Motor neuron (in vitro differentiated cells): ENCODE results near the gene ADSS1. TPM values are rescaled to one million over a fixed set of nuclear protein-coding genes. Genes with fewer than 3 reads are reported as not detected.
A peak's percentile ranks its signal among the peaks of the same experiment; 100 is the strongest.

Source experiments
- ATAC-seq, 8 experiments: fragments of 200-7000 bp; cut with Tn5 transposase; replicated peaks in 6 of 8; 2 replicates each; pipeline ENCODE4 v1.8.0; 2021; ENCODE audit warnings: mild to moderate bottlenecking in 8 of 8, moderate library complexity in 8 of 8
- H3K27ac ChIP-seq, 2 donors: fragments of 250-450 bp; sonication (Bioruptor Pico); 2 replicates each; pipeline ENCODE4 v1.9.0; 2021; ENCODE audit warnings: antibody characterized with exemption in 2 of 2, mild to moderate bottlenecking in 2 of 2, moderate library complexity in 1 of 2
- H3K4me1 ChIP-seq, 2 donors: fragments of 250-450 bp; sonication (Bioruptor Pico); replicated peaks in 1 of 2; 2 replicates each; pipeline ENCODE4 v1.6.1; 2021; ENCODE audit warnings: antibody characterized with exemption in 2 of 2, mild to moderate bottlenecking in 2 of 2, moderate library complexity in 1 of 2
- H3K4me3 ChIP-seq, 5 donors: fragments of 250-450 bp; sonication (Bioruptor Pico); 2 replicates each; pipeline ENCODE4 v1.9.0; 2021; ENCODE audit warnings: antibody characterized with exemption in 5 of 5, mild to moderate bottlenecking in 5 of 5, moderate library complexity in 4 of 5
- WGBS, 10 experiments: fragments of 450-650 bp; shearing (Covaris generic); methylation state at CpG; one replicate each; pipeline ENCODE4 v1.0.0; 2022; 5-methylcytosine and 5-hydroxymethylcytosine counted together
- in situ Hi-C, 9 experiments: fragments of 400-800 bp; cut with MboI; loops; one replicate each; pipeline ENCODE4 v1.15.0; 2021; ENCODE audit warnings: low sequenced_read_pairs in 9 of 9, low pct_unique_long_range_greater_than_20kb in 2 of 9; ENCODE audit not compliant: unreplicated experiment in 9 of 9
- total RNA-seq, 8 experiments: library from RNA; unstranded; fragments of 300-600 nt; gene quantifications; 2 replicates each; pipeline versions ENCODE4 v1.2.3 to v1.2.4, GENCODE V29; 2022

ADSS1 gene
- total RNA-seq, 8 experiments from 2014 or later: 2.0 to 13.3 (median 3.1) TPM

DNA sequence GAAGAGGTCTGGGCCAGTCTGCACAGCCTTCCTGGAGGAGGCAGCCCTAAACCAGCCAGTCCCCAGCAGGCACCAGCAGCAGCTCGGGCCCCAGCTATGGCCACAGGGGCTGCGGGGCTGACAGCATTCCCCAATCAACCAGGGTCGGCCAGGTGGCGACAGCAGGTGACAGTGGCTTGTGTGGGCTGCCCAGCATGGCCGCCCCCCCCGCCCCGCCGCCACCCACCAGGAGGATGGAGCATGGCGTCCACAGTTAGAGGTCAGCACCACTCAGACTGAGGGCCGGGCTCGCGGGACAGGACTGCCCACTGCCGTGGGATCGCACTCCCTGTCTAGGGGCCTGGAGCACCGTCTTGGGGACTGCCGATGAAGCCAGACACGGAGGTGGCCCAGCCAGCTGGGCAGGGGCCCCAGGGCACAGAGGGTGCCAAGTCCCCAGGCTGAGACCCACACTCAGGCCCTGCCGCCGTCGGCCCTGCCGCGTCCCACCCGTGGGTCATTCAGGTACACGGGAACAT is 56.5 kb downstream of the ADSS1 start:
- no peak for ATAC-seq

DNA sequence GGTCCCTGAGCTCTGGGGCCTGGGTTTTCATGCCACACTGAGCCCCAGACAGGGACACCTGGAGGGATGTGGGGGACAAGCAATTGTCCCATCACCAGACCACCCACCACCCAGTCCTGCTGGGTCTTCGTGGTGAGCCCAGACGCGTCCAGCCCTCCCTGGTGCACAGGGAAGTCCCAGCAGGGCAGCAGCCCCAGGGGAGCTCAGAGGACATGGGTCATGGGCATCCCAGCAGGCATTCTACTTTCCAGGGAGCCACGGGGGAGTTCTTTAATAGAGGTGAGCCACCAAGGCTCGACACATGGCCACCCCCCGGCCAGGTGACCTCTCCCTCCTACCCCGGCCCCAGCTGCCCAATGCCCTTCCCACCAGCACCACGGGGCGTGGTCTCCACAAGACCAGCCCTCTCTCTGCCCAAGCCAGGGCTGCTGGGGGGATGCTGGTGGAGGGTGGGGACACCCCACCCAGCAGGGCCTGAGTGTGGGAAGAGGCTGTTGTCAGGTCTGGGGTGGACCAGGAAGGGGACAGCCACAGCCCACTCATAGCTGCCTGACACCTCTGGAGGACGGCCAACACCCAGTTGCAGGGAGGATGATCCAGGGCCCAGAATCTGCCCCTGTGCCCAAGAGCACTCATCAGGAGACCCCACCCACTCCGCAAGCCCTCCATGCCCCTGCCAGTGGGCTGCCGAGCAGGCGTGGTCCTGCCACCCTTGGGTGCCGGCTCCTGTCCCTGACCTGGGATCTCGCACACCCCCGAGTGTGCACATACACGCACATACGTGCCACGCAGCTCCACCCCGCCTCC is 57.4 kb downstream of the ADSS1 start:
- ATAC-seq: no peak
- peak overlapping the region in 1 of 2 donors; percentile 31 for H3K27ac ChIP-seq
- no peak overlapping the region for H3K4me3 ChIP-seq
- in situ Hi-C loops: no loop called here
- 100% methylated on average over 1 of the region's 20 CpGs; no CpG with 5 or more reads in 9 of the 10 experiments for WGBS, 10 experiments
- H3K4me1 ChIP-seq: peaks cover 12 to 33% of the 10 kb centered on the region in 2 donors

More for the DNA sequence above, 56.5 kb downstream of the ADSS1 start:
- no peak overlapping the region for H3K4me3 ChIP-seq
- in situ Hi-C loops: no loop called here
- no peak overlapping the region for H3K27ac ChIP-seq
- WGBS, 10 experiments: 93% methylated on average over 13 of the region's 24 CpGs; no CpG with 5 or more reads in 9 of the 10 experiments
- peaks cover 12 to 33% of the 10 kb centered on the region in 2 donors for H3K4me1 ChIP-seq

DNA sequence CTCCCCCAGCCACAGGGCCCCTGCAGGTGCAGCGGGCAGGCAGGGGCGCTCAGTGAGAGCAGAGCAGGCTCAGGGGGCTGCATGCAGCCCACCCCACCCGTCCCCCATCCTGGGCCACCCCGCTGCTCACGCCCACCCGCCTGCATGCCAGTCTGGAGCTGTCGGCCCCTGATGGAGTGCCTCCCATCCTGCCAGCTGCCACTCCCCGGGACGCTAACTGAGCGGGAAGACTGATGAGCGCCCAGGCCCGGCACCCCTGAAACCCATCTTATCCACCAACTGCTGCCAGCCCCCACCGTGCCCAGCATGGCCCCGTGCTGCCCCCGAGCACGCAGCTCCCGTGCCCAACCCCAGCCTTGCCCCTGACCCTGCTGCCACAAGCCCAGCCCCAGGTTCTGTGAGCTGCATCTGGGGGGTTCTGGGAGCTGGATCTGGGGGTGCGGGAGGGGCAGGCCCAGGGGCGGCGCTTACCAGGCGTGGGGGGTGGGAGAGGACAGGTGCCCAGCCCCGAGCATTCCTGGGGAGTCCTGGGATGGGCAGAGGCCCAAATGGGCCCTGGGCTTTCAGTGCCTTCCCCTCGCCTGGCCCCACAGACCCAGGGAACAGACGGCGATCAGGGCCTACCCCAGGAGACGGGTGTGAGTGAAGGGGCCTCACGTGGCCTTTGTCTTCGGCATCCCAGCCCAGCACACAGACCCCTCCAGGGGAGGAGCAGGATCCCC is 58.2 kb downstream of the ADSS1 start:
- 60% methylated on average over 1 of the region's 28 CpGs; no CpG with 5 or more reads in 9 of the 10 experiments for WGBS, 10 experiments
- peak in 1 of 8 experiments; percentile 12 for ATAC-seq

DNA sequence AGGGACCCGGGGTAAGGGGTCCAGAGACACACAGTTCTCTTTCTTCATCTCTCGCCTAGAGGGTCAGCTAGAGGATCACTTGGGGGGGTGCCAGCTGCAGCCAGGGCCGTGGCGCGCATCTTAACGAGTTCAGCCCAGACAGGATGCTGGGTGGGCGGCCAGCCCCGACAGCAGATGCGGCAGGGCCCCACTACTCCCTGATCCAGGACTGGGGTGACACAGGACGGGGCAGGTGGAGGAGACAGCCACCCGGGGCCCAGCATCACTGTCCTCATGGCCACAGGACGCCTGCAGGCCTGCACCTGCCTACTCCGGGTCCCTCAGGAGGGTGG is 58.7 kb downstream of the ADSS1 start:
- peak overlapping the region in 1 of 2 donors; percentile 55 for H3K27ac ChIP-seq
- no peak for ATAC-seq
- WGBS, 10 experiments: 75 to 100% (median 80%) methylated on average over 1 to 2 of the region's 13 CpGs; no CpG with 5 or more reads in 7 of the 10 experiments
- no peak overlapping the region for H3K4me3 ChIP-seq
- in situ Hi-C loops: no loop called here
- H3K4me1 ChIP-seq: peaks cover 8 to 25% of the 10 kb centered on the region in 2 donors

More for the DNA sequence above, 58.2 kb downstream of the ADSS1 start:
- Histone ChIP-seq H3K27ac (peak overlapping the region in 1 of 2 donors; percentile 55), H3K4me3 (no peak overlapping the region), H3K4me1 (peaks cover 10 to 27% of the 10 kb centered on the region in 2 donors)
- in situ Hi-C loops: no loop called here

DNA sequence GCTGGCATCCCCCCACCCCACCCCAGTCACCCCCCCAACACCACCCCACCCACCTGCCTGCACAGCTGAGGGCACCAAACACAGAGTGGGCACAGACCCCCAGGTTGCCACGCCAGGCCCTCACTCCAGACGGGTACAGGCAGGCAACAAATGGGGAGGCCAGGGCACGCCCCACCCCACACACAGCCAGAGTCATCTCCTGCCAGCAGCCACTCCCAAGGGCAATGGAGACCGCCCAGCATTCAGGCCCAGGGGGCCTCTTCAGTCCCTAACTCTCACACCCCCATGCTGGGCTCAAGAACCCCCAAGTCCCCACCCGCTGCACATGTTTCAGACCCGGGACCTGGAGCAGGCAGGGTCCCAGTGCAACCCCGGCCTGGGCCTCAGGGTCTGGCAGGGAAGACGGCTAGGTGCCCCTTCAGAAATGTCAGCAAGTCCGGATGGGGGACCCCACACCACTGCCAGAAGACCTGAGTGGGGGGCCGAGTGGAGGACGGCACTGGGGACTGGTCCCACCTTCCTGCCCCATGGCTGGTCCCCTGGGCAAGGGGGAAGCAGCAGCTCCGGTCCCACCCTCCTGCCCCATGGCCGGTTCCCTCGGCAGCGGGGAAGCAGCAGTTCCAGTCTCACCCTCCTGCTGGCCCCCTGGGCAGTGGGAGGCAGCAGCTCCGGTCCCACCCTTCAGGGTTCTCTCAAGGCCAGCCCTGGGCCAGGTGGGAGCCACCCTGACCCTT is 59.6 kb downstream of the ADSS1 start:
- ATAC-seq: peak in 3 of 8 experiments; percentile 5 to 33 (median 20)
- in situ Hi-C loops: no loop called here
- H3K4me3 ChIP-seq: no peak overlapping the region
- 100% methylated on average over 1 of the region's 16 CpGs; no CpG with 5 or more reads in 9 of the 10 experiments for WGBS, 10 experiments
- peaks cover 5 to 25% of the 10 kb centered on the region in 2 donors for H3K4me1 ChIP-seq
- peak overlapping the region in 1 of 2 donors; percentile 6 for H3K27ac ChIP-seq

DNA sequence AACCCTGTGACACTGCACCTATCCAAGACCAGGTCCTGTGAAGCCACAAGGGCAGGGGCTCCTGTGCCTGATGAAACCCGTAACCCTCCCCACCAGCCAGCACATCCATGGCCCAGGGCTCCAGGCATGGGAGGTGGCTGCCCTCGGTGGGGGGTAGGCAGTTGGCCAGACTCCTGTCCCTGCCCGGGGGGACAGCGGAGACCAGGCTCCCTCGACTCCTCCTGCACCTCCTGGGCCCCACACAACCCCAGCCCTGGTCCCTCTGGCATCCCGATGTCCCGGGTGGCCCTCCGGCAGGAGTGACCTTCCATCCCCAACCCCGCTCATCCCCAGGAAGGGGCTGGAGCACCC is 60.2 kb downstream of the ADSS1 start:
- Histone ChIP-seq H3K27ac (no peak overlapping the region), H3K4me1 (peaks cover 10 to 28% of the 10 kb centered on the region in 2 donors), H3K4me3 (no peak overlapping the region)
- WGBS, 10 experiments: 80 to 100% methylated on average over 1 to 3 of the region's 9 CpGs; no CpG with 5 or more reads in 8 of the 10 experiments
- in situ Hi-C loops: no loop called here
- peak in 3 of 8 experiments; percentile 18 to 41 (median 25) for ATAC-seq

DNA sequence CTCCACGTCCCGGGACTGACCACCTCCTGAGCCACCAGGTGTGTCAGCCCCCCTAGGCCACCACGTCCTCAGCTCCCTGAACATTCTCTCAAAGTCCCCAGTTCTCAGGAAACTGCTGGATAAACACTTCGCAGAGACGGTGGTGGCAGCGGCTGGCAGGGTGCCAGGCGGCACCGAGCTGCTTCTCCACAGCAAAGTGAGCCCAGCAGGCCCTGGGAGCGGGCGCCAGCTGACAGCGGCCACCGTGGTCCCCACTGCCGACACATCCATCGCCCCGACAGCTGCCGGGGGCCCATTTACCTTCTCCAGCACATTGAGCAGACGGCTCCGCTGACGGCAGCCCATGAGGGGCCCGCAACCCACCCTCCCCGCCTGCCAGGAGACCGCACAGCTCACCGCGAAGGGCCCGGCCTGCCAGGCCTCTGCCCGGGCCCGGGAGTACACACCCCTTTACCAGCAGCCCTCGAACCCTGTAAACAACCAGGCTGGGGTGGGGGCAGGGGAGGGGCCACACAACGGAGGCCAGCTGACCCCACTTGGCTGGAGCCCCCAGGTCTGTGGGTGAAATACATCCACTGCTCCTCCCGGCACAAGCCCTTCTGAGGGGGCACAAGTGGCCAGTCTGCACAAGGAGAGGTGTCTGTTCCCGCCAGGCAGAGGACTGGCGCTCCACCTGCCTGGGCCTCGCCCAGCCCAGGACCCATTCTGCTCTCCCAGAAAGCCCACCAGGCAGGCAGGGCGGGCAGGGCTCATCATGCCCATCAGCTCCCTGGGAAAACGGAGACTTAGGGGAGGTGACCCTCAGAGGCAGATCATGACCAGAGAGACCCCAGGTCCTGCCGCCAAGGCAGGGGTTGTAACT is 61.0 kb downstream of the ADSS1 start:
- ATAC-seq: peak in 2 of 8 experiments; percentile 6 to 44
- WGBS, 10 experiments: 70 to 100% (median 94%) methylated on average over 2 to 5 of the region's 36 CpGs; no CpG with 5 or more reads in 7 of the 10 experiments
- in situ Hi-C loops: no loop called here

DNA sequence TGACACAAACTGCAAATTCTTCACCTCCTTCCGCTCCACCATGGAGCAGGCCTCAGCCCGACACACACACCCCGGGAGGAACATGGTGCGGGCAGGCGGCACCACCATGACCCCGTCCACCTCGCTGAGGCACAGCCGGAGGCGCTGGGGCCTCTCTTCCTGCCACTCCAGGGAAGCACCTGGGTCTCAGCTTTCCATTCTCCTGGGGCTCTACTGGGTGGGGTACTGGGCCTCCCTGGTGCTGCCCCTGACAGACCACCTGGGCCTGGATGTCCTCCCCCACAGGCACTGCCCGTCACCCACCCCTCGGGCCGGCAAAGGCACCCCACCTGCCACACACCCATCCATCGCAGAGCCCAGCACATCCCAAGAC is 61.7 kb downstream of the ADSS1 start:
- Histone ChIP-seq H3K4me1 (peaks cover 10 to 28% of the 10 kb centered on the region in 2 donors), H3K4me3 (no peak overlapping the region), H3K27ac (no peak overlapping the region)
- in situ Hi-C loops: no loop called here
- 80 to 100% (median 97%) methylated on average over 1 to 5 of the region's 13 CpGs; no CpG with 5 or more reads in 7 of the 10 experiments for WGBS, 10 experiments
- no peak for ATAC-seq

More for the DNA sequence above, 61.0 kb downstream of the ADSS1 start:
- H3K4me3 ChIP-seq: no peak overlapping the region
- H3K27ac ChIP-seq: no peak overlapping the region
- H3K4me1 ChIP-seq: peaks cover 10 to 28% of the 10 kb centered on the region in 2 donors

DNA sequence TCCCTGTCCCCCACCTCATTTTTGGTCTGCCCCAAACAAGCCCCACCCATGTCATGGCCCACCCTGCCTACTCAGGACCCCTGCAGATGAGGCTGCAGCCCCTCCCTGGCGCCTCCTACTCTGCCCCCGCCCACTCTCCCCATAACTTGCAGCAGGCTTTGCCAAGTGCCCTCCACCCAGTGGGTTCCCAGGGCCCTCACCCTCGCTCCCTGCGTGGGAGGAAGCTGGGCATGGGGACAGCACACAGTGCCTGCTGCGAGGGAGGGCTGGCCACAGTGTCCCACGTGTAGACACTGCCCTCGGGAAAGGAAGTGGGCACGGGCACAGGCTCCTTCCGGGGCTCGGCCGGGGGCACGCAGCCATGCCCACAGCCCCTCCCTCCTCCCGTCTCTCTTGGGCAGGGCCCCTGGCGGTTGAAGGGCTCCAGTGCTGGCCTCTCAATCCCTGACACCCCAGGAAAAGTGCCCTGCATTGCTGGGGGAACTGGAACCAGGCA is 62.1 kb downstream of the ADSS1 start:
- in situ Hi-C loops: no loop called here
- Histone ChIP-seq H3K4me1 (peaks cover 10 to 28% of the 10 kb centered on the region in 2 donors), H3K4me3 (no peak overlapping the region), H3K27ac (no peak overlapping the region)
- ATAC-seq: no peak
- WGBS, 10 experiments: no CpG with 5 or more reads among the region's 14 CpGs

DNA sequence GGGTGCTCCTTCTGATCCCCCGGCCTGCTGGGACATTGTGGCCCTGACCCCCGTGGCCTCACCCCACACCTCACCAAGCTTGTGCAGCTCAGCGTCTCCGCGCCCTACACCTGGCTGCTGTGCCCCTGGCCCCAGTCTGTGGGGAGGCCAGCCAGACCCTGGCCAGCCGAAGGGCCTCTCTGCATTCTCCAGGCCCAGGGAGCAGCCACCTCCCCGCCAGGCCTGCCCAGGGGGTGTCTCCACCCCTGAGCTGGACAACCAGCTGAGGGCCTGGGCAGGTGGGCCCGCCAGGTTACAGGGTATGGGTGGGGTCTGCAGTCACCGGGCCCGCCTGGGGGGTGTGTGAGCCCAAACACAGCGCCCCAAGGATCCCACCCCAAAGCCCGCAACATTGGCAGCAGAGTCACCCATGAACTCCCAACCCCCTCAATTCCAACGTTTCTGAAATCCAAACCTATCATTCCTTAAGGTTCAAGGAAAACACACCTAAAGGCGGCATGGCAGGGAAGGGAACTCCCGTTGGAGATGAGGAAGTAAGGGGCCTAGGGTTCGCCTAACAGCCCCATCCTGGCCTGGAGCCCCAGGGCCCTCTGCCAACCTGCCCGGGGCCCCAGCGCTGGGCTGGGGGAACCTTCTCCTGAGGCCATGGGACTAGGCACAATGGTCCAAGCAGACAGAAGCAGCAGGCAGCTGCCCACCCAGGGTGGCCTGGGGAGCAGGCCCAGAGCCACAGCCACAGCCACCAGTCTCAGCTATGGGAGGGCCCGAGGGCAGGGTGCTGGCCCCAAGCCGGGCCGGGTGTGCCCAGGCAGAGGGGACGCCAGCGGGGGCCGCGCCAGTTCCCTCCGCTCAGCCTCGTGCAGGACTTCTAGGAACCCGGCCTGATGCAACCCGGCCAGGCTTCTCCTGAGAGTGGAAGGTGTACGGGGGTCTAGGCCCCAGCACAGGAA is 63.0 kb downstream of the ADSS1 start:
- no peak overlapping the region for H3K4me3 ChIP-seq
- peaks cover 10 to 28% of the 10 kb centered on the region in 2 donors for H3K4me1 ChIP-seq
- in situ Hi-C loops: no loop called here
- WGBS, 10 experiments: 60 to 97% (median 90%) methylated on average over 2 to 7 of the region's 30 CpGs; no CpG with 5 or more reads in 4 of the 10 experiments
- ATAC-seq: no peak
- no peak overlapping the region for H3K27ac ChIP-seq

DNA sequence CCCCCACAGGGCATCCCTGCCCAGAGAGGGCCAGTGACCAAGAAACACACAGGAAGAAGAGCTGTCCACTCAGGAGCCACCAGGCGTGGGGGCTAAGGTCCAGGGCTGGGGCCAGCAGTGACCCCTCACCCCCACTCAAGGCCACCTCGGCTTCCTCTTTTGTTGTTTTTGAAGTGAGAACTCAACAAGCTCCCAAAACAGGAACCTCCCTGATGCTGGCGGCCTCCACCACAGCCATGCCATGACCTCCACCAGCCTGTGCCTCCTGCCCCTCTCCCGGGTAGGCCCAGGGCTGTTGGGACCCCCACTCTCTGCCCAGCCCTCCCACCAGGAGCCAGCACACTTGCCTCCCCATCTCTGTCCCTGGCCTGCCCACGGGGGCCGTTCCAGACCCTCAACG is 63.7 kb downstream of the ADSS1 start:
- 72 to 100% (median 80%) methylated on average over 1 to 3 of the region's 7 CpGs; no CpG with 5 or more reads in 7 of the 10 experiments for WGBS, 10 experiments
- in situ Hi-C loops: no loop called here
- ATAC-seq: no peak

More for the DNA sequence above, 63.7 kb downstream of the ADSS1 start:
- H3K4me3 ChIP-seq: no peak overlapping the region
- H3K27ac ChIP-seq: peak overlapping the region in 1 of 2 donors; percentile 73
- peaks cover 10 to 21% of the 10 kb centered on the region in 2 donors for H3K4me1 ChIP-seq
